ENCODE data around the gene TWNK.

GRCh38 chr10:101035314-101035713, 48.0 kb downstream of the TWNK start:
- TF ChIP-seq CTCF (IDR thresholded peaks at IDR 0.05) (no peak), TP53 (CRISPR knock-in tag; IDR thresholded peaks at IDR 0.05) (no peak), MAX (CRISPR knock-in tag; IDR thresholded peaks at IDR 0.05) (no peak), SP1 (CRISPR knock-in tag; conservative IDR thresholded peaks at IDR 0.05) (no peak)
